Measurements from ENCODE around the gene SEZ6. TPM values are rescaled to one million over a fixed set of nuclear protein-coding genes. Genes with fewer than 3 reads are reported as not detected.
"Not testable (repeated sequence)": the region's sequence is repeated elsewhere in the genome, so short reads cannot be mapped to it uniquely, and the experiment has no call there.

SEZ6 gene
- total RNA-seq, 1 donor, result not detected

- DNase-seq (ENCODE audit: low read depth), result no peak
- no peak overlapping the region for H3K4me3 ChIP-seq (ENCODE audit: low read depth, low read length)
- TF ChIP-seq CTCF (IDR thresholded peaks at IDR 0.05; ENCODE audit: insufficient read depth, low read length), result no peak
Measured at GRCh38 chr17:28940675-28941074, 65.2 kb downstream of the SEZ6 start.

GRCh38 chr17:28940142-28940541 lies 65.7 kb downstream of the SEZ6 start:
- no peak for DNase-seq (ENCODE audit: low read depth)
- H3K4me3 ChIP-seq (ENCODE audit: low read depth, low read length), result no peak overlapping the region
- no peak for TF ChIP-seq CTCF (IDR thresholded peaks at IDR 0.05; ENCODE audit: insufficient read depth, low read length)

GRCh38 chr17:28938552-28938951 lies 67.3 kb downstream of the SEZ6 start:
- no peak for TF ChIP-seq CTCF (IDR thresholded peaks at IDR 0.05; ENCODE audit: insufficient read depth, low read length)
- no peak for DNase-seq (ENCODE audit: low read depth)
- H3K4me3 ChIP-seq (ENCODE audit: low read depth, low read length), result no peak overlapping the region

GRCh38 chr17:28937044-28937729 lies 68.6 kb downstream of the SEZ6 start:
- H3K4me3 ChIP-seq (ENCODE audit: low read depth, low read length), result no peak overlapping the region
- peak; percentile 71 for DNase-seq (ENCODE audit: low read depth)
- no peak for TF ChIP-seq CTCF (IDR thresholded peaks at IDR 0.05; ENCODE audit: insufficient read depth, low read length)

GRCh38 chr17:28935744-28936460 lies 69.9 kb downstream of the SEZ6 start:
- TF ChIP-seq CTCF (IDR thresholded peaks at IDR 0.05; ENCODE audit: insufficient read depth, low read length), result no peak
- H3K4me3 ChIP-seq (ENCODE audit: low read depth, low read length), result no peak overlapping the region
- no peak for DNase-seq (ENCODE audit: low read depth)

- not testable (repeated sequence) for H3K4me3 ChIP-seq (ENCODE audit: low read depth, low read length); DNase-seq (ENCODE audit: low read depth)
Measured at GRCh38 chr17:28934508-28934907, 71.3 kb downstream of the SEZ6 start.

- no peak for TF ChIP-seq CTCF (IDR thresholded peaks at IDR 0.05; ENCODE audit: insufficient read depth, low read length)
- H3K4me3 ChIP-seq (ENCODE audit: low read depth, low read length), result no peak overlapping the region
- no peak for DNase-seq (ENCODE audit: low read depth)
Measured at GRCh38 chr17:28929787-28930186, 76.0 kb downstream of the SEZ6 start.
